Right lobe of liver (tissue), 6 donors: ENCODE results near the gene UBE4B. TPM values are rescaled to one million over a fixed set of nuclear protein-coding genes. Genes with fewer than 3 reads are reported as not detected.
"Not testable (repeated sequence)": the region's sequence is repeated elsewhere in the genome, so short reads cannot be mapped to it uniquely, and the experiment has no call there.

Source experiments
- ATAC-seq, 4 donors: fragments of 200-7000 bp; cut with Tn5 transposase; one replicate each; pipeline ENCODE4 v1.9.1; 2020; ENCODE audit warnings: mild to moderate bottlenecking in 4 of 4, moderate library complexity in 4 of 4
- DNase-seq, 3 donors: peaks; one replicate each; pipeline ENCODE4 v3.0.0-alpha.2; 2020
- H3K27ac ChIP-seq, 3 donors: fragments of 200-600 bp; one replicate each; pipeline ENCODE4 v1.8.0; 2022
- H3K27me3 ChIP-seq, 2 donors: fragments of 200-600 bp; one replicate each; pipeline ENCODE4 v1.8.0; 2022
- H3K36me3 ChIP-seq, 4 donors: fragments of 200-600 bp; sonication (generic) in 1 of 4; one replicate each; pipeline versions ENCODE4 v1.5.1 to v1.8.0; 2017 to 2022; ENCODE audit warnings: control low read depth in 1 of 4
- H3K4me1 ChIP-seq, 4 donors: fragments of 200-600 bp; sonication (generic) in 1 of 4; one replicate each; pipeline versions ENCODE4 v1.5.1 to v1.8.0; 2017 to 2022; ENCODE audit warnings: control low read depth in 1 of 4
- H3K4me3 ChIP-seq, 3 donors: fragments of 200-600 bp; one replicate each; pipeline ENCODE4 v1.8.0; 2022
- H3K9me3 ChIP-seq, 4 donors: fragments of 200-600 bp; sonication (generic) in 1 of 4; one replicate each; pipeline versions ENCODE4 v1.5.1 to v1.8.0; 2017 to 2022; ENCODE audit warnings: control low read depth in 1 of 4
- POLR2A ChIP-seq: fragments of 450-650 bp; IDR thresholded peaks from one replicate; pipeline ENCODE4 v1.6.1; 2017; ENCODE audit warnings: antibody characterized with exemption, mild to moderate bottlenecking
- WGBS: methylation state at CpG from one replicate; pipeline ENCODE4 v1.1.6; 2018; ENCODE audit warnings: low coverage, low lambda C conversion rate; ENCODE audit not compliant: insufficient coverage; ENCODE audit errors: missing lambda C conversion rate; 5-methylcytosine and 5-hydroxymethylcytosine counted together
- intact Hi-C, 2 donors: fragments of 100-400 bp; cut with DNase I; formaldehyde crosslinking; loops; one replicate each; pipeline versions ENCODE4 v1.11.2 to v1.14.1; 2022
- total RNA-seq, 6 experiments: library from RNA; depleted of rRNA in 2 of 6; stranded (reverse); fragments of >200 nt in 2 of 6; fragmentation: NEBNext Ultra II Directional in 3 of 6; extraction: Animal tissue kit (Norgen Biotek cat#: 25700) in 3 of 6; gene quantifications; one replicate each; pipeline versions ENCODE4 v1.1.0 to v1.2.4, GENCODE V29; 2016 to 2023
- TF ChIP-seq, protein P1 (sequence below), 4 donors: fragments of 200-600 bp in 3 of 4; fragments of 450-650 bp in 1 of 4; IDR thresholded peaks; one replicate each; pipeline versions ENCODE4 v1.5.1 to v1.8.0; 2016 to 2022; ENCODE audit warnings: antibody characterized with exemption in 4 of 4, mild to moderate bottlenecking in 2 of 4
- donor health status: DM: no; HTN: yes; CAD: no.
- donor health status: DM: no; HTN: no; CAD: no.
- donor health status: DM: no; HTN: no; CAD: no.
- donor health status: DM: no; HTN: yes; CAD: no.
- donor health status: DM: no; HTN: yes; CAD: no.

Gene UBE4B
- total RNA-seq, 6 experiments from 2014 or later, result 11.4 to 27.9 (median 22.6) TPM

DNA sequence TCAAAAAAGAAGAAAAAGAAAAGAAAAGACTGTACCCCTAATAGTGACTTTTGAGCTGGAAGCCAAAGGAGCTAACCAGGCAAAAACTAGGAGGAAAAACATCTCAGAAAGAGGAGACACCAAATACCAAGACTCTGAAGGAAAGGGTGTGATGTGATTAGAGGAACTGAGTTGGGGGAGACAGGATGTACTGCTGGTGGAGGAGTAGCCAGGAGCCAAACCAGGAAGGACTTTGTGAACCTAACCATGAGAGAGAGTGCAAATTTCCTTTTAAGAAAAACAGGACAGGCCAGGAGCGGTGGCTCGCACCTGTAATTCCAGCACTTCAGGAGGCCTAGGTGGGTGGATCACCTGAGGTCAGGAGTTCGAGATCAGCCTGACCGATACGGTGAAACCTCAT lies 39.8 kb upstream of the UBE4B start:
- Histone ChIP-seq H3K36me3 (no peaks in the 10 kb centered on the region), H3K9me3 (no peaks in the 10 kb centered on the region), H3K4me3 (no peak overlapping the region), H3K27me3 (no peaks in the 10 kb centered on the region), H3K27ac (no peak overlapping the region), H3K4me1 (peaks cover 0 to 14% (median 0%) of the 10 kb centered on the region in 4 donors)
- ATAC-seq (peak in 1 of 4 donors; percentile 15), DNase-seq (no peak)
- intact Hi-C loops, result no loop called here
- TF ChIP-seq POLR2A, result no peak
- TF ChIP-seq, protein P1, sequence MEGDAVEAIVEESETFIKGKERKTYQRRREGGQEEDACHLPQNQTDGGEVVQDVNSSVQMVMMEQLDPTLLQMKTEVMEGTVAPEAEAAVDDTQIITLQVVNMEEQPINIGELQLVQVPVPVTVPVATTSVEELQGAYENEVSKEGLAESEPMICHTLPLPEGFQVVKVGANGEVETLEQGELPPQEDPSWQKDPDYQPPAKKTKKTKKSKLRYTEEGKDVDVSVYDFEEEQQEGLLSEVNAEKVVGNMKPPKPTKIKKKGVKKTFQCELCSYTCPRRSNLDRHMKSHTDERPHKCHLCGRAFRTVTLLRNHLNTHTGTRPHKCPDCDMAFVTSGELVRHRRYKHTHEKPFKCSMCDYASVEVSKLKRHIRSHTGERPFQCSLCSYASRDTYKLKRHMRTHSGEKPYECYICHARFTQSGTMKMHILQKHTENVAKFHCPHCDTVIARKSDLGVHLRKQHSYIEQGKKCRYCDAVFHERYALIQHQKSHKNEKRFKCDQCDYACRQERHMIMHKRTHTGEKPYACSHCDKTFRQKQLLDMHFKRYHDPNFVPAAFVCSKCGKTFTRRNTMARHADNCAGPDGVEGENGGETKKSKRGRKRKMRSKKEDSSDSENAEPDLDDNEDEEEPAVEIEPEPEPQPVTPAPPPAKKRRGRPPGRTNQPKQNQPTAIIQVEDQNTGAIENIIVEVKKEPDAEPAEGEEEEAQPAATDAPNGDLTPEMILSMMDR (IDR thresholded peaks at IDR 0.05), result no peak
- 100% methylated on average over 1 of the region's 5 CpGs for WGBS

DNA sequence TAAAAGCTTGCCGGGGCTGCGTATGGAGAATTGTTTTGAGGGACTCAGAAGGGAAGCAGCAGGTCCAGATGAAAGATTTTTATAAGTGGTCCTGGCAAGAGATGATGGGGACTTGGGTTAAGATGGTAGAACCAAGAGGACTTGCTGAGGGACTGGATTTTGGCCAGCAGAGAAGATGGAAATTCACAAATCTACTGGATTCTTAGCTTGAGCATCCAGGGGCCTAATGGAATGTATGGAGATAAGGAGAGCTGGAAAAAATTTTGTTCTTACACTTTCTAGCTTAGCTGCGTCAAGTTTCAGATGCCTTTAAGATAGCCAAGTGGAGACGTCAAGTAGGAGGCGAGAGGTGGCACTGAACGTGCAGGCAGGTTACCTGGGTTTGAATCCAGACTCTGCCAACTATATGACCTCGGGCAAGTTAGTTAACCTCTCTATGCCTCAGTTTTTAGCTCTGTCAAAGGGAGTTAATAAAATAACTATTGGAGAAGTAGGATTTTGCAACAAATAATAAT lies 39.1 kb upstream of the UBE4B start:
- H3K27ac ChIP-seq, result no peak overlapping the region

DNA sequence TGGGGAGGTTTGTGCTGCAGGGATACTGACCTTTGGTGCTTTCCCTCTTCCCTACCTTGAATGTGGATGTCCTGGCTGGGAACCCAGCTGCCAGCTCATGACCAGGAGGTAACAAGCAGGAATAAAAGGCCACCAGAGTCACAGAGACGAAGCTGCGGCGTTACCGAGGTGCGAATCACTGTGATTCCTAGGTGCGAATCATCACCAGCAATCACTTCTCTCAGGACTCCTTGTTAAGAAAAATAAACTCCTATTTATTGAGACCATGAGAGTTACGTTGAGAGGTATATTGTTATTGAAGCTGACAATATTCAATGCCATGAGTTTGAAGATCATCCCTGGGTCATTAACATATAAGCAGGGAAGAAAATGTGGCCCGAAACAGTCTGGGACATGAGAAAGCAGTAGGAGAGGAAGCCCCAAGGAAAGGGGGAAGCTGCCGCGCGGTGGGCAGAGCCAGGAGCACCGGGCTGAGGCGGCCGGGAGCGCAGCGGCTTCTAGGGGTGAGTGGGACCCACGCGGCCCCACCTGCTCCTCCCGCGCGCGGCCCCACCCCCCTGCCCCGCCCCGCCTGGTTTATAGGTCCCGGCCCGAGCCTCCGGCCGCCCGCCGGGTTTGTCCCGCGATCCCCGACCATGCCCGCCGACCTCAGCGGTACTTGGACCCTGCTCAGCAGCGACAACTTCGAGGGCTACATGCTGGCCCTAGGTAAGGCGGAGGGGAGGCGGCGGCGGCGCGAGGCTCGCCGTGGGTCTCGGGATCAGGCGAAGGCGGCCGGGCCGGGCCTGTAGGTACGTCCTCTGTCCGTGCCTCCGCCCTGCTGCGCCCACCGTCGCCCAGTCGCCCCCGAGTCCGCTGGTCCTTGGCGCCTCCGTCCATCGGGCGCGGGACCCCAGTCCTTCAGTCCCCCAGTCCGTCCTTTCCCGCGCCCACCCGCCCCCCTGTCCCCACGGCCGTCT lies 35.9 kb upstream of the UBE4B start, which contains the start of gene RBP7:
TSS of gene RBP7 (plus strand) at position 605 of the 959 bp plus-strand sequence. CDS start at position 636, 31 bp downstream.
- Histone ChIP-seq H3K27ac (no peak within 1 kb of the TSS), H3K4me3 (peak within 1 kb of the TSS; percentile 22 to 50 (median 37)), H3K36me3 (no peaks in the 10 kb centered on the region), H3K4me1 (peaks cover 0 to 8% (median 0%) of the 10 kb centered on the region in 4 donors), H3K9me3 (no peaks in the 10 kb centered on the region), H3K27me3 (no peaks in the 10 kb centered on the region)
- TF ChIP-seq POLR2A, result no peak
- TF ChIP-seq, protein P1 (IDR thresholded peaks at IDR 0.05), result no peak
- peak; percentile 54 to 72 (median 68) for ATAC-seq
- WGBS, result 36% methylated on average over 8 of the region's 71 CpGs
- DNase-seq, result peak; percentile 35 to 58 (median 48)
- intact Hi-C loops, result no loop called here

More for the DNA sequence above, 39.1 kb upstream of the UBE4B start:
- TF ChIP-seq, protein P1 (IDR thresholded peaks at IDR 0.05), result no peak
- Histone ChIP-seq H3K9me3 (no peaks in the 10 kb centered on the region), H3K27me3 (no peaks in the 10 kb centered on the region), H3K4me3 (no peak overlapping the region), H3K36me3 (no peaks in the 10 kb centered on the region), H3K4me1 (peaks cover 0 to 16% (median 0%) of the 10 kb centered on the region in 4 donors)
- intact Hi-C loops, result no loop called here
- 80% methylated on average over 7 of the region's 7 CpGs for WGBS
- DNase-seq, result no peak
- ATAC-seq, result no peak

DNA sequence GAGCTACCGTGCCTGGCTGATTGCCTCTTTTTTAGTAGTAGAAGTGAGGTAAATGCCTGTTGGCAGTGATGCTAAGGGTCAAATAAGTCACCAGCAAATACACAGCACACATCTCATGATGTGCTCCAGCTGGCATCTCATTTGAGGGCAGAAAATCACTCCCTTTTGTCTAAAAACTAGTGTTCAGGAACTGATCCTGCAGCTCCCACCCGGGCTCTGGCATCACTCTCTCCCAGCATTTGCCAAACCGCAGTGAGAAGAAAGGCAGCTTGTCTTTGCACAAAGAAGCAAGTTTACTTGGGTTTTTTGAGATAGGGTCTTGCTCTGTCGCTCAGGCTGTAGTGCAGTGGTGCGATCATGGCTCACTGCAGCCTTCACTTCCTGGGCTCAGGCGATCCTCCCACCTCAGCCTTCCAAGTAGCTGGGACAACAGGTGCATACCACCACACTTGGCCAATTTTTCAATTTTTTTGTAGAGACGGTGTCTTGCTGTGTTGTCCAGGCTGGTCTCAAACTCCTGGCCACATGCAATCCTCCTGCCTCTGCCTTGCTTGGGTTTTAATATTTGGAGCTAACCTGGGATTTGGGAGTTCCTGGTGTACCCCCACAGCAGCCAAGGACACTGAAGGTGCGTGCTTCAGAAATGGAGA lies 31.6 kb upstream of the UBE4B start:
- 48% methylated on average over 2 of the region's 8 CpGs for WGBS
- H3K9me3 ChIP-seq, result no peaks in the 10 kb centered on the region
- H3K4me3 ChIP-seq, result no peak overlapping the region
- TF ChIP-seq POLR2A, result no peak
- TF ChIP-seq, protein P1 (IDR thresholded peaks at IDR 0.05), result no peak
- H3K27ac ChIP-seq, result no peak overlapping the region
- DNase-seq, result no peak
- ATAC-seq, result no peak
- no peaks in the 10 kb centered on the region for H3K36me3 ChIP-seq
- intact Hi-C loops, result no loop called here
- peaks cover 0 to 8% (median 0%) of the 10 kb centered on the region in 4 donors for H3K4me1 ChIP-seq
- H3K27me3 ChIP-seq, result no peaks in the 10 kb centered on the region

DNA sequence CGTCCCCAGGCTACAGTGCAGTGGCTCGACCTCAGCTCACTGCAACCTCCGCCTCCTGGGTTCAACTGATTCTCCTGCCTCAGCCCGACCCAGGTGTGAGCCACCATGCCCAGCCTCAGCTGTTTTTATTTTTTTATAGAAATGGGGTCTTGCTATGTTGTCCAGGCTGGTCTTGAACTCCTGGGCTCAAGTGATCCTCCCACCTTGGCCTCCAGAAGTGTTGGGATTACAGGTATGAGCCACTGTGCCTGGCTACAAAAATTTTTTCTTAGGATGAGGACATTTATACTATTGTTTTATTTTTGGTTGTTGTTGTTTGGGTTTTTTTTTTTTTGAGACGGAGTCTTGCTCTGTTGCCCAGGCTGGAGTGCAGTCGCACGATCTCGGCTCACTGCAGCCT lies 27.5 kb upstream of the UBE4B start:
- intact Hi-C loops, H3K4me1 ChIP-seq, H3K4me3 ChIP-seq, H3K9me3 ChIP-seq, DNase-seq, H3K27me3 ChIP-seq, ATAC-seq, H3K36me3 ChIP-seq, H3K27ac ChIP-seq: not testable (repeated sequence)
- WGBS, result 69% methylated on average over 8 of the region's 8 CpGs
